SJSA1 (cell line): ENCODE results near the gene CEP128. TPM values are rescaled to one million over a fixed set of nuclear protein-coding genes. Genes with fewer than 3 reads are reported as not detected.

Experiments used
- DNase-seq, 2 experiments: peaks; one replicate each; pipeline ENCODE4 v3.0.0-alpha.2; 2015 to 2020; ENCODE audit warnings: low spot score in 2 of 2, low read depth in 1 of 2
- H3K27ac ChIP-seq: fragments of 250-450 bp; sonication (Bioruptor Pico); 2 replicates; pipeline ENCODE4 v1.5.1; 2020; ENCODE audit warnings: mild to moderate bottlenecking, moderate library complexity
- H3K27me3 ChIP-seq: fragments of 250-450 bp; sonication (Bioruptor Pico); replicated peaks from 2 replicates; pipeline ENCODE4 v1.5.1; 2020; ENCODE audit warnings: mild to moderate bottlenecking, moderate library complexity
- H3K36me3 ChIP-seq: fragments of 250-450 bp; sonication (Bioruptor Pico); 2 replicates; pipeline ENCODE4 v1.5.1; 2020; ENCODE audit warnings: mild to moderate bottlenecking
- H3K4me1 ChIP-seq: fragments of 250-450 bp; sonication (Bioruptor Pico); replicated peaks from 2 replicates; pipeline ENCODE4 v1.6.1; 2021; ENCODE audit warnings: mild to moderate bottlenecking
- H3K4me3 ChIP-seq: fragments of 250-450 bp; sonication (Bioruptor Pico); 2 replicates; pipeline ENCODE4 v1.5.1; 2020; ENCODE audit warnings: mild to moderate bottlenecking
- H3K9me3 ChIP-seq: fragments of 250-450 bp; sonication (Bioruptor Pico); replicated peaks from 2 replicates; pipeline ENCODE4 v1.5.1; 2020; ENCODE audit warnings: mild to moderate bottlenecking
- total RNA-seq: library from RNA; depleted of rRNA; stranded (reverse); fragments of >200 nt; shearing (Covaris generic); gene quantifications from 2 replicates; pipeline ENCODE4 v1.2.3, GENCODE V29; 2014

The CEP128 gene
- total RNA-seq, 1 experiment from 2014 or later: 5.2 TPM

GRCh38 chr14:80844872-80845271 is 96.7 kb downstream of the CEP128 start:
- Histone ChIP-seq H3K27me3 (no peaks in the 10 kb centered on the region), H3K9me3 (no peaks in the 10 kb centered on the region), H3K4me1 (peaks cover 5% of the 10 kb centered on the region; the same call in 1 of the 2 replicates), H3K27ac (no peak overlapping the region), H3K36me3 (no peaks in the 10 kb centered on the region), H3K4me3 (no peak overlapping the region)
- no peak for DNase-seq

GRCh38 chr14:80839743-80840142 is 101.8 kb downstream of the CEP128 start:
- H3K36me3 ChIP-seq: no peaks in the 10 kb centered on the region

GRCh38 chr14:80809663-80810062 is 131.9 kb downstream of the CEP128 start:
- Histone ChIP-seq H3K27me3 (no peaks in the 10 kb centered on the region), H3K4me1 (0 out of 2 replicates have a peak, but pooled peaks cover 4% of the 10 kb centered on the region), H3K36me3 (no peaks in the 10 kb centered on the region), H3K9me3 (no peaks in the 10 kb centered on the region), H3K27ac (no peak overlapping the region), H3K4me3 (no peak overlapping the region)
- DNase-seq: no peak

More at GRCh38 chr14:80839743-80840142, 101.8 kb downstream of the CEP128 start:
- H3K9me3 ChIP-seq: no peaks in the 10 kb centered on the region
- DNase-seq: no peak
- H3K27me3 ChIP-seq: no peaks in the 10 kb centered on the region
- no peak overlapping the region for H3K4me3 ChIP-seq
- peaks cover 2% of the 10 kb centered on the region; the same call in 1 of the 2 replicates for H3K4me1 ChIP-seq
- H3K27ac ChIP-seq: no peak overlapping the region

GRCh38 chr14:80805136-80805535 is 136.4 kb downstream of the CEP128 start:
- no peaks in the 10 kb centered on the region for H3K27me3 ChIP-seq
- DNase-seq: no peak
- no peak overlapping the region for H3K4me3 ChIP-seq
- peaks cover 3% of the 10 kb centered on the region for H3K9me3 ChIP-seq
- H3K4me1 ChIP-seq: 0 out of 2 replicates have a peak, but pooled peaks cover 4% of the 10 kb centered on the region
- no peak overlapping the region for H3K27ac ChIP-seq
- peaks cover 4% of the 10 kb centered on the region; the same call in 1 of the 2 replicates for H3K36me3 ChIP-seq

GRCh38 chr14:80798878-80799277 is 142.7 kb downstream of the CEP128 start:
- H3K36me3 ChIP-seq: peaks cover 4% of the 10 kb centered on the region; the same call in 1 of the 2 replicates
- no peaks in the 10 kb centered on the region for H3K4me1 ChIP-seq
- peaks cover 3% of the 10 kb centered on the region for H3K9me3 ChIP-seq
- H3K27ac ChIP-seq: no peak overlapping the region
- DNase-seq: no peak
- no peak overlapping the region for H3K4me3 ChIP-seq
- H3K27me3 ChIP-seq: no peaks in the 10 kb centered on the region

GRCh38 chr14:80798211-80798610 is 143.3 kb downstream of the CEP128 start:
- Histone ChIP-seq H3K4me1 (no peaks in the 10 kb centered on the region), H3K4me3 (no peak overlapping the region), H3K27me3 (no peaks in the 10 kb centered on the region), H3K36me3 (peaks cover 4% of the 10 kb centered on the region; the same call in 1 of the 2 replicates), H3K27ac (no peak overlapping the region), H3K9me3 (peaks cover 3% of the 10 kb centered on the region)
- DNase-seq: no peak

GRCh38 chr14:80792771-80793170 is 148.8 kb downstream of the CEP128 start:
- Histone ChIP-seq H3K27ac (no peak overlapping the region), H3K9me3 (no peaks in the 10 kb centered on the region), H3K36me3 (0 out of 2 replicates have a peak, but pooled peaks cover 3% of the 10 kb centered on the region), H3K4me3 (no peak overlapping the region), H3K4me1 (no peaks in the 10 kb centered on the region), H3K27me3 (no peaks in the 10 kb centered on the region)
- no peak for DNase-seq

- DNase-seq: no peak
Observed at GRCh38 chr14:80787876-80788275, 153.7 kb downstream of the CEP128 start.

GRCh38 chr14:80784820-80785219 is 156.7 kb downstream of the CEP128 start:
- DNase-seq: no peak
- Histone ChIP-seq H3K4me1 (no peaks in the 10 kb centered on the region), H3K36me3 (no peaks in the 10 kb centered on the region), H3K27me3 (no peaks in the 10 kb centered on the region), H3K4me3 (no peak overlapping the region), H3K27ac (no peak overlapping the region), H3K9me3 (no peaks in the 10 kb centered on the region)

More at GRCh38 chr14:80787876-80788275, 153.7 kb downstream of the CEP128 start:
- Histone ChIP-seq H3K36me3 (0 out of 2 replicates have a peak, but pooled peaks cover 3% of the 10 kb centered on the region), H3K9me3 (no peaks in the 10 kb centered on the region), H3K4me3 (no peak overlapping the region), H3K27me3 (no peaks in the 10 kb centered on the region), H3K27ac (no peak overlapping the region), H3K4me1 (no peaks in the 10 kb centered on the region)

- no peaks in the 10 kb centered on the region for H3K4me1 ChIP-seq
- no peak overlapping the region for H3K27ac ChIP-seq
- H3K27me3 ChIP-seq: no peaks in the 10 kb centered on the region
- H3K36me3 ChIP-seq: no peaks in the 10 kb centered on the region
- no peaks in the 10 kb centered on the region for H3K9me3 ChIP-seq
- DNase-seq: no peak
- H3K4me3 ChIP-seq: no peak overlapping the region
Observed at GRCh38 chr14:80781972-80782367, 159.6 kb downstream of the CEP128 start.

GRCh38 chr14:80780500-80780899 is 161.0 kb downstream of the CEP128 start:
- no peaks in the 10 kb centered on the region for H3K9me3 ChIP-seq
- H3K27me3 ChIP-seq: no peaks in the 10 kb centered on the region
- no peak for DNase-seq
- no peak overlapping the region for H3K27ac ChIP-seq
- H3K4me3 ChIP-seq: no peak overlapping the region
- H3K4me1 ChIP-seq: no peaks in the 10 kb centered on the region
- H3K36me3 ChIP-seq: 0 out of 2 replicates have a peak, but pooled peaks cover 2% of the 10 kb centered on the region

GRCh38 chr14:80776657-80777056 is 164.9 kb downstream of the CEP128 start:
- H3K4me3 ChIP-seq: no peak overlapping the region
- no peaks in the 10 kb centered on the region for H3K27me3 ChIP-seq
- H3K4me1 ChIP-seq: no peaks in the 10 kb centered on the region
- H3K36me3 ChIP-seq: 0 out of 2 replicates have a peak, but pooled peaks cover 2% of the 10 kb centered on the region
- no peaks in the 10 kb centered on the region for H3K9me3 ChIP-seq
- H3K27ac ChIP-seq: no peak overlapping the region
- DNase-seq: no peak

GRCh38 chr14:80776186-80776585 is 165.4 kb downstream of the CEP128 start:
- Histone ChIP-seq H3K27ac (no peak overlapping the region), H3K4me3 (no peak overlapping the region), H3K4me1 (no peaks in the 10 kb centered on the region), H3K27me3 (no peaks in the 10 kb centered on the region), H3K9me3 (no peaks in the 10 kb centered on the region), H3K36me3 (0 out of 2 replicates have a peak, but pooled peaks cover 2% of the 10 kb centered on the region)
- DNase-seq: no peak

- Histone ChIP-seq H3K27ac (no peak overlapping the region), H3K9me3 (no peaks in the 10 kb centered on the region), H3K36me3 (0 out of 2 replicates have a peak, but pooled peaks cover 2% of the 10 kb centered on the region), H3K4me3 (no peak overlapping the region), H3K27me3 (no peaks in the 10 kb centered on the region), H3K4me1 (no peaks in the 10 kb centered on the region)
- no peak for DNase-seq
Observed at GRCh38 chr14:80772504-80772903, 169.0 kb downstream of the CEP128 start.

GRCh38 chr14:80771201-80771600 is 170.3 kb downstream of the CEP128 start:
- no peaks in the 10 kb centered on the region for H3K9me3 ChIP-seq
- DNase-seq: no peak
- no peaks in the 10 kb centered on the region for H3K4me1 ChIP-seq
- H3K4me3 ChIP-seq: no peak overlapping the region
- H3K27me3 ChIP-seq: no peaks in the 10 kb centered on the region
- H3K27ac ChIP-seq: no peak overlapping the region
- no peaks in the 10 kb centered on the region for H3K36me3 ChIP-seq
